ENCODE results near the gene NCL. TPM values are rescaled to one million over a fixed set of nuclear protein-coding genes. Genes with fewer than 3 reads are reported as not detected.

The NCL gene
- total and polyA plus RNA-seq, 8 donors, result 280 to 988 (median 892) TPM

GRCh38 chr2:231489990-231490389, 25.7 kb upstream of the NCL start:
- intact Hi-C loops (cut with DNase I), result no loop called here
- Histone ChIP-seq H3K4me3 (no peak overlapping the region), H3K4me1 (no peaks in the 10 kb centered on the region), H3K27me3 (no peaks in the 10 kb centered on the region), H3K36me3 (no peaks in the 10 kb centered on the region), H3K9me3 (no peaks in the 10 kb centered on the region), H3K27ac (no peak overlapping the region)
- no peak for DNase-seq
- TF ChIP-seq CTCF (IDR thresholded peaks at IDR 0.05), result no peak
- ATAC-seq, result no peak

GRCh38 chr2:231488331-231488730, 24.0 kb upstream of the NCL start:
- Histone ChIP-seq H3K9me3 (no peaks in the 10 kb centered on the region), H3K36me3 (no peaks in the 10 kb centered on the region), H3K27me3 (no peaks in the 10 kb centered on the region), H3K4me1 (no peaks in the 10 kb centered on the region), H3K4me3 (no peak overlapping the region), H3K27ac (no peak overlapping the region)
- ATAC-seq (no peak), DNase-seq (no peak)
- intact Hi-C loops (cut with DNase I), result no loop called here
- no peak for TF ChIP-seq CTCF (IDR thresholded peaks at IDR 0.05)

GRCh38 chr2:231486851-231487596, 22.7 kb upstream of the NCL start:
- ATAC-seq (no peak), DNase-seq (no peak)
- Histone ChIP-seq H3K36me3 (no peaks in the 10 kb centered on the region), H3K4me3 (no peak overlapping the region), H3K27ac (no peak overlapping the region), H3K9me3 (no peaks in the 10 kb centered on the region), H3K4me1 (peaks cover 0 to 8% of the 10 kb centered on the region in 2 donors), H3K27me3 (no peaks in the 10 kb centered on the region)
- TF ChIP-seq CTCF (IDR thresholded peaks at IDR 0.05), result no peak
- intact Hi-C loops (cut with DNase I), result no loop called here

GRCh38 chr2:231483398-231484329, 19.4 kb upstream of the NCL start:
- Histone ChIP-seq H3K4me1 (peaks cover 0 to 8% of the 10 kb centered on the region in 2 donors), H3K36me3 (no peaks in the 10 kb centered on the region), H3K9me3 (no peaks in the 10 kb centered on the region), H3K4me3 (peak overlapping the region; percentile 35 to 39), H3K27ac (peak overlapping the region; percentile 79), H3K27me3 (no peaks in the 10 kb centered on the region)
- TF ChIP-seq CTCF (IDR thresholded peaks at IDR 0.05), result no peak
- DNase-seq, result peak in 3 of 4 donors; percentile 27 to 87 (median 38)
- peak; percentile 70 for ATAC-seq
- intact Hi-C loops (cut with DNase I), result no loop called here

Measured in left lung (tissue), 10 donors.